Kidney epithelial cell (primary cell): ENCODE measurements around the gene RPS14. TPM values are rescaled to one million over a fixed set of nuclear protein-coding genes. Genes with fewer than 3 reads are reported as not detected.

ENCODE experiments used
- DNase-seq: peaks from one replicate; pipeline ENCODE4 v3.0.0-alpha.2; 2010; ENCODE audit warnings: low read depth
- H3K27me3 ChIP-seq: 2 replicates; pipeline ENCODE4 v1.6.0; 2011; ENCODE audit warnings: low read length; ENCODE audit not compliant: control insufficient read depth, insufficient read depth
- H3K36me3 ChIP-seq: 2 replicates; pipeline ENCODE4 v1.5.1; 2011; ENCODE audit warnings: low read length; ENCODE audit not compliant: control insufficient read depth, insufficient read depth
- H3K4me3 ChIP-seq: 2 replicates; pipeline ENCODE4 v1.5.1; 2011; ENCODE audit warnings: low read depth, mild to moderate bottlenecking, control low read depth, low read length
- CTCF ChIP-seq: IDR thresholded peaks from 2 replicates; pipeline ENCODE4 v1.5.1; 2011; ENCODE audit warnings: mild to moderate bottlenecking, moderate library complexity, low read length, control low read depth, inconsistent platforms; ENCODE audit not compliant: insufficient read depth, poor library complexity, severe bottlenecking
- total RNA-seq: library from RNA; depleted of rRNA; stranded (reverse); fragments of >200 nt; gene quantifications from 2 replicates; pipeline ENCODE4 v1.2.3, GENCODE V29; 2015

RPS14 gene
- total RNA-seq, 1 donor from 2014 or later: 3,855 TPM

GRCh38 chr5:150409638-150410523 is 39.7 kb downstream of the RPS14 start:
- TF ChIP-seq CTCF: no peak
- DNase-seq: peak; percentile 76
- no peak overlapping the region for H3K4me3 ChIP-seq
- no peaks in the 10 kb centered on the region for H3K27me3 ChIP-seq
- H3K36me3 ChIP-seq: no peaks in the 10 kb centered on the region

- no peak for DNase-seq
- TF ChIP-seq CTCF: no peak
- Histone ChIP-seq H3K36me3 (no peaks in the 10 kb centered on the region), H3K27me3 (no peaks in the 10 kb centered on the region), H3K4me3 (no peak overlapping the region)
These were observed 41.2 kb downstream of the RPS14 start for GRCh38 chr5:150408231-150408943.

- no peak overlapping the region for H3K4me3 ChIP-seq
- no peaks in the 10 kb centered on the region for H3K27me3 ChIP-seq
- peaks cover 2% of the 10 kb centered on the region for H3K36me3 ChIP-seq
- no peak for DNase-seq
- no peak for TF ChIP-seq CTCF
These were observed 42.3 kb downstream of the RPS14 start for GRCh38 chr5:150407096-150407720.

GRCh38 chr5:150406723-150407095 is 42.8 kb downstream of the RPS14 start:
- DNase-seq: no peak
- H3K27me3 ChIP-seq: no peaks in the 10 kb centered on the region
- peaks cover 2% of the 10 kb centered on the region for H3K36me3 ChIP-seq
- H3K4me3 ChIP-seq: no peak overlapping the region
- TF ChIP-seq CTCF: no peak

- Histone ChIP-seq H3K36me3 (peaks cover 2% of the 10 kb centered on the region), H3K4me3 (no peak overlapping the region), H3K27me3 (no peaks in the 10 kb centered on the region)
- no peak for TF ChIP-seq CTCF
- DNase-seq: no peak
These were observed 43.3 kb downstream of the RPS14 start for GRCh38 chr5:150406103-150406722.
